Gastrocnemius medialis (tissue), 4 donors: Measurements from ENCODE around the gene NCEH1.

Experiments
- POLR2A ChIP-seq, 2 donors: fragments of 450-650 bp; IDR thresholded peaks; one replicate each; pipeline ENCODE4 v1.6.1; 2017; ENCODE audit warnings: antibody characterized with exemption in 2 of 2, mild to moderate bottlenecking in 2 of 2, moderate library complexity in 2 of 2
- TF ChIP-seq, protein P1 (sequence below), 5 experiments: fragments of 450-650 bp in 3 of 5; fragments of 200-600 bp in 2 of 5; sonication (generic) in 2 of 5; IDR thresholded peaks in 4 of 5; conservative IDR thresholded peaks in 1 of 5; 1 replicate in 4 of 5; 2 replicates in 1 of 5; pipeline ENCODE4 v1.5.1; 2016 to 2019; ENCODE audit warnings: antibody characterized with exemption in 5 of 5, mild to moderate bottlenecking in 3 of 5, moderate library complexity in 3 of 5

DNA sequence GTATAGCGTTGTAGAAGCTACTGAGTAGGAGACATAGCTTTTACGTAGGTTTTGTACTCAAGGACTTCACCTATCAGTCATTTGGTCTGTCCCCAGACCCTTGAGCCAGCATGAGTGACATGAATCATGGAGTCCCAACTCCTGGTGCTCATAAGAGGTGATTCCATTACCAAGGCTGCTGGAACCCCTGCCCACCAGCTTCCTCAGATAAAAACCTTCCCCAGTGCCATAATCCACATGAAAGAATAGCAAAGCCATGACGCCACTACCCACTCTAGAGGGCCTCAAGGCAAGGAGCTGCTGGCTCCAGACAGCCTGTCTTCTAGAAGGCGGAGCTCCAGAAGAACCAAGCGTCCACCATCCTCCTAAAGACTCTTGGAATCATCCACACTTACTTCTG is 69.6 kb downstream of the NCEH1 start:
- TF ChIP-seq, protein P1, sequence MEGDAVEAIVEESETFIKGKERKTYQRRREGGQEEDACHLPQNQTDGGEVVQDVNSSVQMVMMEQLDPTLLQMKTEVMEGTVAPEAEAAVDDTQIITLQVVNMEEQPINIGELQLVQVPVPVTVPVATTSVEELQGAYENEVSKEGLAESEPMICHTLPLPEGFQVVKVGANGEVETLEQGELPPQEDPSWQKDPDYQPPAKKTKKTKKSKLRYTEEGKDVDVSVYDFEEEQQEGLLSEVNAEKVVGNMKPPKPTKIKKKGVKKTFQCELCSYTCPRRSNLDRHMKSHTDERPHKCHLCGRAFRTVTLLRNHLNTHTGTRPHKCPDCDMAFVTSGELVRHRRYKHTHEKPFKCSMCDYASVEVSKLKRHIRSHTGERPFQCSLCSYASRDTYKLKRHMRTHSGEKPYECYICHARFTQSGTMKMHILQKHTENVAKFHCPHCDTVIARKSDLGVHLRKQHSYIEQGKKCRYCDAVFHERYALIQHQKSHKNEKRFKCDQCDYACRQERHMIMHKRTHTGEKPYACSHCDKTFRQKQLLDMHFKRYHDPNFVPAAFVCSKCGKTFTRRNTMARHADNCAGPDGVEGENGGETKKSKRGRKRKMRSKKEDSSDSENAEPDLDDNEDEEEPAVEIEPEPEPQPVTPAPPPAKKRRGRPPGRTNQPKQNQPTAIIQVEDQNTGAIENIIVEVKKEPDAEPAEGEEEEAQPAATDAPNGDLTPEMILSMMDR (IDR thresholded peaks at IDR 0.05 in 4 of 5, conservative IDR thresholded peaks at IDR 0.05 in 1 of 5) = no peak
- no peak for TF ChIP-seq POLR2A (IDR thresholded peaks at IDR 0.05)
